Panc1 (cell line): Measurements from ENCODE around the gene QSOX1. TPM values are rescaled to one million over a fixed set of nuclear protein-coding genes. Genes with fewer than 3 reads are reported as not detected.

ENCODE experiments used
- ATAC-seq: fragments of 200-7000 bp; cut with Tn5 transposase; 2 replicates; pipeline ENCODE4 v1.9.1; 2020; ENCODE audit warnings: mild to moderate bottlenecking, moderate library complexity
- BruUV-seq: library from RNA; stranded (reverse); fragments of 400-500 nt; replicated peaks from 2 replicates; lab custom pipeline; 2021; lab: Mats Ljungman, UMichigan
- CTCF ChIA-PET: fragments of 300-600 bp; sonication (Branson Sonifier 250); formaldehyde crosslinking; loops from one replicate; lab custom pipeline; 2022; ENCODE audit warnings: antibody characterized with exemption; lab: Charles Lee
- POLR2A ChIA-PET: fragments of 300-600 bp; sonication (Branson Sonifier 250); formaldehyde crosslinking; loops from one replicate; lab custom pipeline; 2022; ENCODE audit warnings: antibody characterized with exemption; lab: Charles Lee
- DNase-seq: peaks from one replicate; pipeline ENCODE4 v3.0.0-alpha.2; 2010; ENCODE audit warnings: low read depth, low spot score
- H3K27ac ChIP-seq: 2 replicates; pipeline ENCODE4 v1.5.1; 2011; ENCODE audit warnings: mild to moderate bottlenecking, low read length, inconsistent platforms
- H3K27me3 ChIP-seq: fragments of 200-500 bp; sonication (Bioruptor generic); 2 replicates; pipeline ENCODE4 v1.6.0; 2014; ENCODE audit warnings: low read length, inconsistent platforms; ENCODE audit not compliant: control insufficient read depth, insufficient read depth
- H3K36me3 ChIP-seq: fragments of 200-500 bp; sonication (Bioruptor generic); 2 replicates; pipeline ENCODE4 v1.5.1; 2014; ENCODE audit warnings: inconsistent platforms, mild to moderate bottlenecking, low read length, moderate library complexity; ENCODE audit not compliant: control insufficient read depth, insufficient read depth
- H3K4me1 ChIP-seq: 2 replicates; pipeline ENCODE4 v1.5.1; 2011; ENCODE audit warnings: inconsistent platforms, mild to moderate bottlenecking, low read length, moderate library complexity; ENCODE audit not compliant: control insufficient read depth, insufficient read depth
- H3K4me3 ChIP-seq, 2 experiments: 2 replicates each; pipeline ENCODE4 v1.5.1; 2011 to 2012; ENCODE audit warnings: low read depth in 2 of 2, low read length in 2 of 2, mild to moderate bottlenecking in 2 of 2, inconsistent platforms in 1 of 2, moderate library complexity in 1 of 2
- H3K9me3 ChIP-seq: fragments of 200-500 bp; sonication (Bioruptor generic); 2 replicates; pipeline ENCODE4 v1.5.1; 2014; ENCODE audit warnings: low read depth, mild to moderate bottlenecking, inconsistent platforms, low read length, moderate library complexity; ENCODE audit not compliant: control insufficient read depth, insufficient read depth
- POLR2AphosphoS5 ChIP-seq: IDR thresholded peaks from 2 replicates; pipeline ENCODE4 v1.6.1; 2012; ENCODE audit warnings: mild to moderate bottlenecking, low read depth, low read length, moderate library complexity
- SIN3A ChIP-seq: IDR thresholded peaks from 2 replicates; pipeline ENCODE4 v1.6.1; 2012; ENCODE audit warnings: low read depth, mild to moderate bottlenecking, low read length, moderate library complexity, borderline replicate concordance; ENCODE audit not compliant: insufficient read depth
- TCF7L2 ChIP-seq: IDR thresholded peaks from 2 replicates; pipeline ENCODE4 v1.6.1; 2011; ENCODE audit warnings: mild to moderate bottlenecking, low read depth, low read length, inconsistent platforms
- in situ Hi-C: cut with HindIII; loops from 2 replicates; pipeline ENCODE4 v1.10.0; 2016; ENCODE audit warnings: low sequenced_read_pairs, low pct_unique_long_range_greater_than_20kb
- intact Hi-C: fragments of 100-400 bp; cut with micrococcal nuclease; formaldehyde crosslinking; loops from one replicate; pipeline ENCODE4 v1.10.0; 2022; ENCODE audit not compliant: unreplicated experiment
- total RNA-seq: library from RNA; stranded (reverse); gene quantifications from one replicate; pipeline ENCODE4 v1.2.1, GENCODE V29; 2021; ENCODE audit not compliant: unreplicated experiment
- TF ChIP-seq, protein P1 (sequence below): fragments of 450-650 bp; IDR thresholded peaks from 2 replicates; pipeline ENCODE4 v1.5.1; 2017; ENCODE audit warnings: mild to moderate bottlenecking
- TF ChIP-seq, protein P2 (sequence below), 2 experiments: IDR thresholded peaks; 2 replicates each; pipeline ENCODE4 v1.6.1; 2011 to 2012; ENCODE audit warnings: low read depth in 2 of 2, control low read depth in 1 of 2, low read length in 1 of 2, mild to moderate bottlenecking in 1 of 2, moderate library complexity in 1 of 2; ENCODE audit not compliant: insufficient read depth in 1 of 2

QSOX1 gene
- total RNA-seq, 1 experiment from 2014 or later: 152 TPM

DNA sequence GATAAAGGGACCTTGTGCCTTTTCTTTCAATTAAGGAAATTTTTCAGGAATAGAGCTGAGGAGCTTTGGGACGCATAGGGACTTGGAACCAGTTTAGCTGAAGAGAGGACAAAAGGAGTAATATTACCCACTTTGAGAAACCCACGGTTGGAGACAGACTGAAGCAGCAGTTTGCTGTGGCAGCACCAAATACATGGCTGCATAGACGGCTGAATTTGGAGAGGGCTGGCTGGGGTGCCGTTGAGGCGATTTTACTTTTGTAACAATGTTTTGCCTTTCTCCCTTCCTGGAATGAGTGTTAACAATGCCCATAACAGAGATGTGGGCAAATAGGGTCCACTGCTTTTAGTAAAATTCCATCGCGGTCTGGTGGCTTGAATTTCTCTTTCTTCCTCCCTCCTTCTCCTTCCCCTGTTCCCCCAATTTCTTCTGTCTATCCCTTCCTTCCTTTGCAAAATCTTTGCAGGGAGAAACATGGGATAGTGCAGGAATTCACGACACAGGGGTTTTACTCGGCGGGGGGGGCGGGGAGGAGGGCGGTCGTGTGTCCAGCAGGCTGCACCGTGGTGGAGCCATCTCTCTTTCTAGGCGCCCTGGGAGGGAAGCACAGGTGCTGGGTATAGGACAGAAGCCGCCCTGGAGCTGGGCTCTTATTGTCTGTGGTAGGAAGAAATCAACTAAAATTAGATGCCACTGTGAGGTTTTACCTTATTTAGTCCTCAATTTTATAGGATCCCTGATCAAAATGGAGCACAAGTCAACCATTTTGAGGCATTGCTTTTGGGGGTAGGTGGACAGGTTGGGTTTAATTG, 82.2 kb downstream of the QSOX1 start:
- peaks cover 10% of the 10 kb centered on the region for H3K4me1 ChIP-seq
- H3K9me3 ChIP-seq: no peaks in the 10 kb centered on the region
- intact Hi-C loops (no loop called here), in situ Hi-C loops (no loop called here)
- BruUV-seq: no TSS peak
- H3K27ac ChIP-seq: no peak overlapping the region
- DNase-seq (no peak), ATAC-seq (no peak)
- TF ChIP-seq, protein P1, sequence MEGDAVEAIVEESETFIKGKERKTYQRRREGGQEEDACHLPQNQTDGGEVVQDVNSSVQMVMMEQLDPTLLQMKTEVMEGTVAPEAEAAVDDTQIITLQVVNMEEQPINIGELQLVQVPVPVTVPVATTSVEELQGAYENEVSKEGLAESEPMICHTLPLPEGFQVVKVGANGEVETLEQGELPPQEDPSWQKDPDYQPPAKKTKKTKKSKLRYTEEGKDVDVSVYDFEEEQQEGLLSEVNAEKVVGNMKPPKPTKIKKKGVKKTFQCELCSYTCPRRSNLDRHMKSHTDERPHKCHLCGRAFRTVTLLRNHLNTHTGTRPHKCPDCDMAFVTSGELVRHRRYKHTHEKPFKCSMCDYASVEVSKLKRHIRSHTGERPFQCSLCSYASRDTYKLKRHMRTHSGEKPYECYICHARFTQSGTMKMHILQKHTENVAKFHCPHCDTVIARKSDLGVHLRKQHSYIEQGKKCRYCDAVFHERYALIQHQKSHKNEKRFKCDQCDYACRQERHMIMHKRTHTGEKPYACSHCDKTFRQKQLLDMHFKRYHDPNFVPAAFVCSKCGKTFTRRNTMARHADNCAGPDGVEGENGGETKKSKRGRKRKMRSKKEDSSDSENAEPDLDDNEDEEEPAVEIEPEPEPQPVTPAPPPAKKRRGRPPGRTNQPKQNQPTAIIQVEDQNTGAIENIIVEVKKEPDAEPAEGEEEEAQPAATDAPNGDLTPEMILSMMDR: no peak
- TF ChIP-seq, protein P2, sequence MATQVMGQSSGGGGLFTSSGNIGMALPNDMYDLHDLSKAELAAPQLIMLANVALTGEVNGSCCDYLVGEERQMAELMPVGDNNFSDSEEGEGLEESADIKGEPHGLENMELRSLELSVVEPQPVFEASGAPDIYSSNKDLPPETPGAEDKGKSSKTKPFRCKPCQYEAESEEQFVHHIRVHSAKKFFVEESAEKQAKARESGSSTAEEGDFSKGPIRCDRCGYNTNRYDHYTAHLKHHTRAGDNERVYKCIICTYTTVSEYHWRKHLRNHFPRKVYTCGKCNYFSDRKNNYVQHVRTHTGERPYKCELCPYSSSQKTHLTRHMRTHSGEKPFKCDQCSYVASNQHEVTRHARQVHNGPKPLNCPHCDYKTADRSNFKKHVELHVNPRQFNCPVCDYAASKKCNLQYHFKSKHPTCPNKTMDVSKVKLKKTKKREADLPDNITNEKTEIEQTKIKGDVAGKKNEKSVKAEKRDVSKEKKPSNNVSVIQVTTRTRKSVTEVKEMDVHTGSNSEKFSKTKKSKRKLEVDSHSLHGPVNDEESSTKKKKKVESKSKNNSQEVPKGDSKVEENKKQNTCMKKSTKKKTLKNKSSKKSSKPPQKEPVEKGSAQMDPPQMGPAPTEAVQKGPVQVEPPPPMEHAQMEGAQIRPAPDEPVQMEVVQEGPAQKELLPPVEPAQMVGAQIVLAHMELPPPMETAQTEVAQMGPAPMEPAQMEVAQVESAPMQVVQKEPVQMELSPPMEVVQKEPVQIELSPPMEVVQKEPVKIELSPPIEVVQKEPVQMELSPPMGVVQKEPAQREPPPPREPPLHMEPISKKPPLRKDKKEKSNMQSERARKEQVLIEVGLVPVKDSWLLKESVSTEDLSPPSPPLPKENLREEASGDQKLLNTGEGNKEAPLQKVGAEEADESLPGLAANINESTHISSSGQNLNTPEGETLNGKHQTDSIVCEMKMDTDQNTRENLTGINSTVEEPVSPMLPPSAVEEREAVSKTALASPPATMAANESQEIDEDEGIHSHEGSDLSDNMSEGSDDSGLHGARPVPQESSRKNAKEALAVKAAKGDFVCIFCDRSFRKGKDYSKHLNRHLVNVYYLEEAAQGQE (IDR thresholded peaks at IDR 0.05; ENCODE audit: insufficient read depth in 1 of 2, low read depth in 2 of 2, low read length in 1 of 2): no peak
- TF ChIP-seq POLR2AphosphoS5: no peak
- TF ChIP-seq SIN3A: no peak
- TF ChIP-seq TCF7L2: no peak
- H3K27me3 ChIP-seq: peaks cover 34% of the 10 kb centered on the region
- no peaks in the 10 kb centered on the region; the same call in 1 of the 2 replicates for H3K36me3 ChIP-seq
- CTCF ChIA-PET: interaction anchor here (0.7 kb wide), 1 partner anchor 344 kb away, joined by 3 read pairs; no protein-coding TSS in a partner anchor
- POLR2A ChIA-PET: no interaction called here
- no peak overlapping the region for H3K4me3 ChIP-seq

DNA sequence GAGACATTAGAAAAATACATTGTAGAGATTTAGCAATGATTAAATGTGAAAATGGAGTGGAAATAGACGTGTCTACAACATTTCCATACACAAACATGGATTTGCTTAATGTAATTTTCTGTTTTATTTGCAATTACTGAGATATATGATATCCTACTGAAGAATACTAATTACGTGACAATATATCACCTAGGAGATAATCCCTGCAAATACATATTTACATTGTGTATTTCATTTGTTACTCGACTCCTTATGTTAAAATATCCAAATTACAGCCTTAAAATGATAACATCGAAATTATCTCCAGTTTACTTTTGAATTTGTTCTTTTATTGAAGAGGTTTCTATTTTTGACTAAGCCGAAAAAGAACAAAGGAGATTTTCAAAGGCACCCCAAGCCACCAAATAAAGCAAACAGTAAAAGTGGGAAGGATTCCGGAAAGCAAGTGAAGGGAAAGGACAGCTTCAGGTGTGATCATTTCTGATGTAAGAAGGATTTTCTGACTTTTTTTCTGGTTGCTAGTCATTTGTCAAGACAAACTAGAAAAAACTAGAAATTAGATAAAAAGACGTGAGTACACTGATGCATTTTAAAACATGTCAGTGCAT, 83.3 kb downstream of the QSOX1 start:
- H3K36me3 ChIP-seq: no peaks in the 10 kb centered on the region; the same call in 1 of the 2 replicates
- intact Hi-C loops: no loop called here
- ChIA-PET POLR2A (no interaction called here), CTCF (interaction anchor here (0.6 kb wide), 1 partner anchor 847 kb away, joined by 6 read pairs; no protein-coding TSS in a partner anchor)
- peaks cover 5% of the 10 kb centered on the region for H3K4me1 ChIP-seq
- in situ Hi-C loops: no loop called here
- TF ChIP-seq POLR2AphosphoS5 (no peak), TCF7L2 (no peak), SIN3A (no peak)
- TF ChIP-seq, protein P2 (IDR thresholded peaks at IDR 0.05; ENCODE audit: insufficient read depth in 1 of 2, low read depth in 2 of 2, low read length in 1 of 2): no peak
- TF ChIP-seq, protein P1: no peak
- ATAC-seq (no peak), DNase-seq (no peak)
- H3K27ac ChIP-seq: no peak overlapping the region
- H3K9me3 ChIP-seq: no peaks in the 10 kb centered on the region
- H3K4me3 ChIP-seq: no peak overlapping the region
- peaks cover 34% of the 10 kb centered on the region for H3K27me3 ChIP-seq
- no TSS peak for BruUV-seq
